Stimulated activated CD8-positive, alpha-beta memory T cell treated with anti-CD3 and anti-CD28 coated beads, Interleukin-7, amount 100 ng/mL, for 4 hours (primary cell): ENCODE results near the gene NR1H2.

Experiments
- DNase-seq, 2 donors: peaks; one replicate each; pipeline ENCODE4 v3.0.0-alpha.2; 2020; ENCODE audit warnings: low read depth in 2 of 2

Gene NR1H2

DNA sequence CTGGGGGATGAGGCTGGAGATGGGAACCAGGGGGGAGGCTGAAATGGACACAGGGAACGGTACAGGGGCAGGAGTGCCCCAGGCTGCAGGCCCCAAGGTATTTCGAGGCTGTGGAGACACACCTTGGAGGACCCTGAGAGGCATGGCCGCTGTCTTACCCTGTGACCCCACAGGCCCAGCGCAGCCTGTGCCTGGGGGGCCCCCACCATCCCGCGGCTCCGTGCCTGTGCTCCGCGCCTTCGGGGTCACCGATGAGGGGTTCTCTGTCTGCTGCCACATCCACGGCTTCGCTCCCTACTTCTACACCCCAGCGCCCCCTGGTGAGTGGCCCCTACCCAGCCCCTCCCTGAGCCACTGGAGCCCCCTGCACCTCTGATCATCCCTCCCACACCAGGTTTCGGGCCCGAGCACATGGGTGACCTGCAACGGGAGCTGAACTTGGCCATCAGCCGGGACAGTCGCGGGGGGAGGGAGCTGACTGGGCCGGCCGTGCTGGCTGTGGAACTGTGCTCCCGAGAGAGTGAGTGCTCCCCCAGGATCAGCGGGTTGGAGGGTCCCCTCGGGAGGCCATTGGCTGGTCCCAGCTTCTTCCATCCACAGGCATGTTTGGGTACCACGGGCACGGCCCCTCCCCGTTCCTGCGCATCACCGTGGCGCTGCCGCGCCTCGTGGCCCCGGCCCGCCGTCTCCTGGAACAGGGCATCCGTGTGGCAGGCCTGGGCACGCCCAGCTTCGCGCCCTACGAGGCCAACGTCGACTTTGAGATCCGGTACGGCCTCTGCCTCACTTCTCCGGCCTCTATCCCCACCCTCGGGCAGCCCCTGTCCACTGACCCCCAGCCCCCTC is 25.6 kb downstream of the NR1H2 start:
- no peak for DNase-seq

DNA sequence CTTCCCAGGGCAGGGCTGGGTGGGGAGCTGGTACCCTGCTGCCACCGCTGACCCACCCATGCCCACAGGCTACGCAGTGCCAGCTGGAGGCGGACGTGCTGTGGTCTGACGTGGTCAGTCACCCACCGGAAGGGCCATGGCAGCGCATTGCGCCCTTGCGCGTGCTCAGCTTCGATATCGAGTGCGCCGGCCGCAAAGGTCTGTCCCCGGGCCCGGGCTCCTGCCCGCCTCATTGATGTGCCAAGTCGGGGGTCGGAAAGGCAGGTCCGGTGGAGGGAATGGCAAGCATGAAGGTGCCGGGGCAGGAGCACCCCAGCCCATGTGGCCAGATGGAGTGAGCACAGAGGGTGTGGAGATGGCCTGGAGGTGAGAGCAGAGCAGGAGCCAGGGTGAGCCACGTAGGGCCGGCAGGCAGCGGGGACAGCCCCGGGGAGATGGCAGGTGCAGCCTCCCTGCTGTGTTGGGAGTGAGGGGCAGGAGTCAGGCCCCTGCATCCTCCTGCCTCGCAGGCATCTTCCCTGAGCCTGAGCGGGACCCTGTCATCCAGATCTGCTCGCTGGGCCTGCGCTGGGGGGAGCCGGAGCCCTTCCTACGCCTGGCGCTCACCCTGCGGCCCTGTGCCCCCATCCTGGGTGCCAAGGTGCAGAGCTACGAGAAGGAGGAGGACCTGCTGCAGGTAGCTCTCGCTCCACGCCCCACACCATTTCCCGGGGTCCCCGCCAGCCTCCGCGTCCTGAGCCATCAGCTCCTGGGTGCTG is 26.5 kb downstream of the NR1H2 start:
- no peak for DNase-seq

DNA sequence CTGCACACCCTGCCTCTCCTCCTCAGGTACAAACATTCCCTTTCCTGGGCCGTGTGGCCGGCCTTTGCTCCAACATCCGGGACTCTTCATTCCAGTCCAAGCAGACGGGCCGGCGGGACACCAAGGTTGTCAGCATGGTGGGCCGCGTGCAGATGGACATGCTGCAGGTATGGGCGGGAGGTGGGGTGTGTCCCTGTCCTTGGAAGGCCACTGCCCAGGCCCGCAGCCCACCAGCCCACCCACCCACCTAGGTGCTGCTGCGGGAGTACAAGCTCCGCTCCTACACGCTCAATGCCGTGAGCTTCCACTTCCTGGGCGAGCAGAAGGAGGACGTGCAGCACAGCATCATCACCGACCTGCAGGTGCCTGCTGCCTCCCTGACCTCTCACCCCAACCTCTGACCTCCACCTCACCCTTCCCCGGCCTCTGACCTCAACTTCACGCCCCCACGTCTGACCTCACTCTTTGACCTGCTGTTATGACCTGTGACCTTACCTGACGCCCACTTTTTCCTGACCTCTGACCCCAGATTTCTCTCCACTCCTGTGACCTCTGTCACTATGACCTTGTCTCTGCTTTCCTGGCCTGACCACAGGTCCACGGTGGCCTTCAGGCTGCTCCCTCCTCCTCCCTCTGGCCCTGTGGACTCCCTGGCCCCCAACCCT is 30.0 kb downstream of the NR1H2 start:
- no peak for DNase-seq

DNA sequence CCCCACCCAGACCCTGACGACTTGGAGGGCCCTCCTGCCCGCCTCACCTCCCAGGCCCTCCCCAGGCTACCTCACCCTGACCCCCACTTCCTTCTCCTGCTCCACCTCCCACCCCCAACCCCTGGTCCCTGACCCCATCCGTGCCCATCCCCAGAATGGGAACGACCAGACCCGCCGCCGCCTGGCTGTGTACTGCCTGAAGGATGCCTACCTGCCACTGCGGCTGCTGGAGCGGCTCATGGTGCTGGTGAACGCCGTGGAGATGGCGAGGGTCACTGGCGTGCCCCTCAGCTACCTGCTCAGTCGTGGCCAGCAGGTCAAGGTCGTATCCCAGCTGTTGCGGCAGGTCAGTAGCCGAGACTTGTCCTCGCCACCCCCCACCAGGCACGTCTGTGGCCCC is 30.6 kb downstream of the NR1H2 start:
- no peak for DNase-seq

DNA sequence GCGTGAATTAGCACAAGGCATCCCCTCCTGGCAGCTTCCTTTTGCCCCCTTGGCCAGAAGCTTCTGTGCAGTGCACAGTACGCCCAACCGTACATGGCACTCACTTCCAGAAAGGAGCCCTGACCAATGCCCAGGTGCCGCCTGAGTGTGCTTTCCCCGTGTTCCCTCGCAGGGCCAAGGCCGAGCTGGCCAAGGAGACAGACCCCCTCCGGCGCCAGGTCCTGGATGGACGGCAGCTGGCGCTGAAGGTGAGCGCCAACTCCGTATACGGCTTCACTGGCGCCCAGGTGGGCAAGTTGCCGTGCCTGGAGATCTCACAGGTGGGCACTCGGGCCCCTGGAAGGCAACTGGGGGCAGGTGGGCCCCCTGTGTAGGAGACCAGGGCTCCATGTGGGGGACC is 33.1 kb downstream of the NR1H2 start:
- DNase-seq: no peak

DNA sequence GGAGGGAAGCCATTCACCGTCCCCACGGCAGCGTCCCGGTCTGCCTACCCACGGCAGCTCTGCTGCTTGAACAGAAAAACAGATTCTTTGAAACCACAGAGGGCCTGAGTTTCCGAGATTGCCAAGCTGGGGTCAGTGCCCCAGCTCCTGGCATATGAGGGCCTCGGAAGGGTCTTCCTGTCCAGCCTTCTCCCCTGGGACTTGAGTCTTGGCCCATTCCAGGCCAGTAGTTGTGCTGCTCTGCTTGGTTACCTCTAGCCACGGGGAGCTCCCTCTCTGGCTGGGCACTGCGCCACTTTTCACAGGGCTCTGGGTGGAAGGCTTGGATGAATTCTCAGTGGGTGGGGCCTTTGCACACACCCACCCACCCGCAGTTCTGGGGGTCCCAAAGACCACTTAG is 33.9 kb downstream of the NR1H2 start:
- DNase-seq: no peak

DNA sequence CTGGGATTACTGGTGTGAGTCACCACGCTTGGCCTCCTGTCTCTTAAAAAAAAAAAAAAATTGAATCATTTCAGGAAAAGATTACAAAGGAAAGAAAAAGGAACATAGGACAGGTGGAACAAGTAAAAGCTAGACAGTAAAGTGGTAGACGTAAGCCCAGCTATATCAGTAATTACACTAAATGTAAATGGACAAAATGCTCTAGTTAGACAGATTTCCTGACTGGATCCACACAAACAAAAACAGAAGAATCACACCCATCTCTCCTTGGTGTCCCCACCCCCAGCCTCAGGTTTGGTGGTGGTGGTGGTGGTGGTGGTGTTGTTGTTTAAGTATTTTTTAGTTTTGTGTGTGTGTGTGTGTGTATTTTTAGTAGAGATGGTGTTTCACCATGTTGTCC is 36.2 kb downstream of the NR1H2 start:
- DNase-seq: no peak

DNA sequence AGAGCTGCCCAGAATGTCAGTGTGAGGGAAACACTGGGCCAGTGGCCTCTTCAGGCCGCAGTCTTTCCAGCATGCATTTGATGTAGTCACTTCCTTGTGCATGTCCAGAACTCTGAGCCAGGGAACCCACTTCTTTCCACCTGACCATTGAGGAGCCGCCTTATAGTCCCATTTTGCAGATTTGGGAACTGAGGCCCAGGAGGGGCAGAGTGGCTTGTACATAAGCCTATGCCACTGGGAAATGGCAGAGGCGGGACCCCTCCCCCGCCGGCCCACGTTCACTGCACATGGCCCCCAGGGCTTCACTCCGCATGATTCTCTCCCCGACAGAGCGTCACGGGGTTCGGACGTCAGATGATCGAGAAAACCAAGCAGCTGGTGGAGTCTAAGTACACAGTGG is 36.8 kb downstream of the NR1H2 start:
- DNase-seq: no peak

DNA sequence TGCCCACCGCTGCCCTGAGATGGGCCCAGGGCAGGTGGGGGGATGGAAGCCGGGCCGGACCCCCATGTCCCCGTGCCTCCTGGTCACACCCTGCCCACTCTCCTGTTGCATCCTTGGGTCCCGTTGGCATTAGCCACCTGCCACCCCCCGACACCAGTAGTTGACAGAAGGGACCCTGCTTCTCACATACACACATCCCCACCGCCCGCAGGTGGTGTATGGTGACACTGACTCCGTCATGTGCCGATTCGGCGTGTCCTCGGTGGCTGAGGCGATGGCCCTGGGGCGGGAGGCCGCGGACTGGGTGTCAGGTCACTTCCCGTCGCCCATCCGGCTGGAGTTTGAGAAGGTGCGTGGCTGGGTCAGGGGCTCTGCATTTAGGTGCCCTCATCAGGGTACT is 37.3 kb downstream of the NR1H2 start:
- no peak for DNase-seq

DNA sequence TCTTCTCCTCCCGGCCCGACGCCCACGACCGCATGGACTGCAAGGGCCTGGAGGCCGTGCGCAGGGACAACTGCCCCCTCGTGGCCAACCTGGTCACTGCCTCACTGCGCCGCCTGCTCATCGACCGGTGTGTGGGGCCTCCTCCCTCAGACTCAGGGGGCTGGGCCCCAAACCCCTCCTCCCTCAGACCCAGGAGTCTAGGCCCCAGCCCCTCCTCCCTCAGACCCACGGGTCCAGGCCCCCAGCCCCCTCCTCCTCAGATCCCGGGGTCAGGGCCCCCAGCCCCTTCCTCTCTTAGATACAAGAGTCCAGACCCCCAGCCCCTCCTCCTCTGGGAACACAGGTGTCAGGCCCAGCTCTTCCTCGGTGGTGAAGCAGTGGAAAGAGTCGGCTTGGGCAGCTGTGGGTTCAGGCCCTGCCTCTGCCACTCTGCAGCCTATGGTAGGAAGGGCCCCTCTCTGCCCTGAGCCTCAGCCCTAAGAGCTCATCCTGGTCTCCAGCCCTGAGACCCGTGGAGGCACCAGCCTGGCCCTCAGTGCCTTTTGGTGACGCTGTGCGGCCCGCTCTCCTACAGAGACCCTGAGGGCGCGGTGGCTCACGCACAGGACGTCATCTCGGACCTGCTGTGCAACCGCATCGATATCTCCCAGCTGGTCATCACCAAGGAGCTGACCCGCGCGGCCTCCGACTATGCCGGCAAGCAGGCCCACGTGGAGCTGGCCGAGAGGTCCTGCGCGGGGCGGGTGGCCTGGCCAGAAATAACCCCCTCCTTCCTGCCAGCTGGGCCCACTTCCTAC is 38.8 kb downstream of the NR1H2 start:
- DNase-seq: peak; percentile 53 to 62

DNA sequence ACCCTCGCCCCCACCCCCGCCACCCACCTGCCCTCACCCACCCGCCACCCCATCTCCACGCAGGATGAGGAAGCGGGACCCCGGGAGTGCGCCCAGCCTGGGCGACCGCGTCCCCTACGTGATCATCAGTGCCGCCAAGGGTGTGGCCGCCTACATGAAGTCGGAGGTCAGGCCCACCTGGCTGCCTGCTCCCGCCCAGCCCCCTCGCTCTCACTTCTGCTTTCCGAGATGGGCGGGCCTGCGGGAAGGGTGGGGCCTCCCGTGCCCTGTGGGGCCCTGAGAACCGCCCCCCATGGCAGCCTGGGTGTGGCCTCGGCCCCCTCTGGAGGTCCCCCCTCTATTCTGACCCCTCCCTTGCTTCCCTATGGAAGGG is 39.4 kb downstream of the NR1H2 start:
- DNase-seq: peak in 1 of 2 donors; percentile 15

DNA sequence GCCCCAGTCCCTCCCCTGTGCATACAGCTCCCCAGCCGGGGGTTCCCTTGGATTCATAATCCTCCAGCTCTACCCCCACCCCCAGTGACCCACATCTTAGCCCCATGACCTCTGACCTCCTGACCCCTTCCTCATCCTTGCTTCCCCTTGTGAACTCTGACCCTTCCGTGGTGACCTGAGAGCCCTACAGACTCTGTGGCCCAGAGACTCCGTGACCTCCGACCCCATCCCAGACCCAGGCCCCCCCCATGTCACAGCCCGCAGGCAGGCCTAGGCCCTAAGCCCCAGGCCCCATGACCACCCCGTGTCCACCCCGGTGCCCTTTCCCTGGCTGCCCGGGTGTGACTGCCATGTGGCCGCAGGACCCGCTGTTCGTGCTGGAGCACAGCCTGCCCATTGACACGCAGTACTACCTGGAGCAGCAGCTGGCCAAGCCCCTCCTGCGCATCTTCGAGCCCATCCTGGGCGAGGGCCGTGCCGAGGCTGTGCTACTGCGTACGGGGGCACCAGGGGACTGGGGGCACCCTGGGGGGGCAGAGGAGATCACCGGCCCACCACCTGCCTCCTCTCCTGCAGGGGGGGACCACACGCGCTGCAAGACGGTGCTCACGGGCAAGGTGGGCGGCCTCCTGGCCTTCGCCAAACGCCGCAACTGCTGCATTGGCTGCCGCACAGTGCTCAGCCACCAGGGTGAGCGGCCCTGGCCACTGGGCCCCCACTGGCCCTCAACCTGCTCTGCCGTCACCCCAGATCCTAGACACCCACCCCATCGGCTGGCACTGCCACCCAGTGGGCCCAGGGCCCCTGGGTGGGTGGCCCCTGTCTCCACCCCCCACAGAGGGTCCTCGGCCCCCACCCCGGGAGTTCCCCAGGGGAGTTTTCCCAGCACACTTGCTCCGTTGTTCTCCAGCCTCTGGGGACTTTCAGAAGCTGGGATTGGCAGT is 40.0 kb downstream of the NR1H2 start:
- no peak for DNase-seq

DNA sequence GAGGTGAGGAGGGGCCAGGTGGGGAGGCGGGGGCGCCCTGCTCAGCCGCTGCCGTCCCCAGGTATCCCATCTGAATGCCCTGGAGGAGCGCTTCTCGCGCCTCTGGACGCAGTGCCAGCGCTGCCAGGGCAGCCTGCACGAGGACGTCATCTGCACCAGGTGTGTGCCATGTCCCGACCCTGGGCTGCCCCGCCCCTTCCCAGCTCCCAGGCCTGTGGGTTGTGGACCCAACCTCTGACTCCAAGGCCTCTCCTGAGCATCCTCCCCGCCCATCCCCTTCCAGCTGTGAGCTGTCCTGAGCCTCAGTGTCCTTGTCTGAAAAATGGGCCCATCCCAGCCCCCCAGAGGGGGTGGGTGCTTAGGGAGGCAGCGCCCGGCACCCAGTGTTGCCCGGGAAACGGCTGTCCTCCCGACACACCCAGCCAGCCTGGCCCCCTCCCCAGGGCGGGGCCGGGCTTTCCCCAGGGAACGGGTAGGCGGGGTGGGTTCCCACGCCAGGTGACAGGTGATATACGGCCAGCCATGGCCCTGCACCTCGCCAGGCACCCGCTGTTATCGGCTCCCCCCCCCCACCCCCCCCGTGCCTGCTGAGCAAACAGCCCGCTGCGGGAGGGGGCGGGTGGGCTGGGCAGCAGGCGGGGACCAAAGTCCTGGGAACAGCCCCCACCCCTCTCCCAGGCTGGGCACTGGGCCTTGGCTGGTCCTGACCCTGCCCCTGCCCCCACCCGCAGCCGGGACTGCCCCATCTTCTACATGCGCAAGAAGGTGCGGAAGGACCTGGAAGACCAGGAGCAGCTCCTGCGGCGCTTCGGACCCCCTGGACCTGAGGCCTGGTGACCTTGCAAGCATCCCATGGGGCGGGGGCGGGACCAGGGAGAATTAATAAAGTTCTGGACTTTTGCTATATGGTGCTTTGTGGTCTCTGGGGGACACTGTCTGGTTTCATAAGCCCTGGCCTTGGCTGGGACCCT is 41.1 kb downstream of the NR1H2 start:
- DNase-seq: no peak

DNA sequence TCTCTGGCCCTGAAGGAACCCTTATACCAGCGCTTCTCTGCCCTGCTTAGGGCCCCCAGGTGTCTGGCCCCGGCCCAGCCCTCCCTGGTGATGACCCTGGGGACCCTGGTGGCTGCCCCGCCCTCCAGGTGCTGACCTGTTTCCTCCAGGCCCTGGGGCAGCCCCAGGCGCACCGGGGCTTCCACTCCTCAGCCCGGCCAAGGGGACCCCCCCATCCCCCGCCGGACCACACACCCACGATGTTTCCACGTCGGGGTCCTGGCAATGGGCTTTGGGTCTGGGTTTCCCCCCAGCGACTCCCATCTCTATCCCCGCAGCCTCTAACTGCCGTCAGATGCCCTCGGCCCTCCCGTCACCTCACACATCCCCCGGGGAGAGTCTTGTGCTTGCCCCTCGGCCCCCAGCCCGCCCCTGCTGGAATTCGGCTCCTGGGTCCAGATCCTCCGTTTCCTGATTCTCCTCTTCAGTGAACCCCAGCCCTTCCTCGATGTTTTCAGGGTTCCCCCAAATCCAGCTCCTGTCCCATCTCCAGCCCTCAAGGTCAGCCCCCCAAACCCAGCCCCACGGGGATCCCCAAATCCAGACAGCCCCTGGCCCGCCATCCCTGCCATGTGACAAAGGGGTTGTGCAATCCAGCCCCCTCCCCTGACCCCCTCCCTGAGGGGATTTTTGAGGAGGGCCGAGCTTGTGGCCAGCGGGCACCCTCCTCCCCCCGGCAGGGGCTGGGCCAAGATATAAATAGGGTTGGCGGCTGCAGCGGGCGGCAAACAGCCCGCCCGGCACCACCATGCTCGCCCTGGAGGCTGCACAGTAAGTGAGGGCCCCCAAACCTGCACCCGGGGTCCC is 42.1 kb downstream of the NR1H2 start, which contains the start of gene SPIB:
Gene SPIB (plus strand): TSS at position 763 of the 846 bp plus-strand sequence. CDS start 25 bp downstream, at position 788.
- DNase-seq: no peak

DNA sequence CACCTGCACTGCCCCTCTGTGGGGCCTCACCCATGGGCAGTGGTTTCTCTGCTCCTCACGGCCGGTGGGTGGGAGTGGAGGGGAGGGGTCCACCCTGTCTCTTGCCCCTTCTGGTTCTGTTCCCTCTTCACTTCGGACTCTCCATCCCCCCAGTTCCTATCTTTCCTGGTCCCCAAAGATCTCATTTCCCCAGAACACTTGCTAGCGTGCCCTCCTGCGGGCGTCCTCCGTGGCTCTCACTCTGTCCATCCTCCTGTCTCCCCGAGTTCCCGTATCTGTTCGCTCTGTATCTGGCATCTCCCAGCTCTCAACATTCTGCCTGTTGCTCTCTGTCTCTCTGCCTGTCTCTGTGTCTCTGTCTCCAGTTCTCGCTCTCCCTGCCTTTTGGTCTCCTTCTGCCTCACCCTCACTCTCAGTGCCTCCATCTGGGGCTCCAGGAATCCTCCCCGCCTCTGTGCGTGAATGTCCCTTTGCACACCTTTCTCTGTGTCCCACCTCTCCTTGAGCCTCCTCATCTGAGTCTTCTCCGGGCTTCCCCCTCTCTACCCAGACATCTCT is 42.8 kb downstream of the NR1H2 start:
- no peak for DNase-seq

DNA sequence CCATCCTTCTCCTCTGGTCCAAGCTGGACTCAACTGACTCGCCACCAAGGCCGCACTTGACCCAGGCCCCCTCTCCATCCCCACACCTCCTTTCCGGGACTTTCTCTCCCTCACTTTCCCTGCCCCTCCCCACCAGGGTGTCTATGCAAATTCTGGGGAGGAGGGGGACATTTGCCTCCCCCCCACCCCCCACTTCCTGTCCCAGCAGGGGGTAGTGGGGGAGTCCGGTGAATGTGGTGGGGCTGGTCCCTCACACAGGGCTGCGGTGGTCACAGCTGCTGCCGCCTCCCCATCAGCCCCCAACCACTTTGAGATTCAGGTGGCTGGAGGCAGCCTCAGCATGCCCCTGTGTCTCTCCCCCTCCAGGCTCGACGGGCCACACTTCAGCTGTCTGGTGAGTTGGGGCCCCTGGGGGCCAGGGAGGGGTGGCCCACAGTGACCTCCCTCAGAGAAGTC is 43.4 kb downstream of the NR1H2 start:
- DNase-seq: no peak

DNA sequence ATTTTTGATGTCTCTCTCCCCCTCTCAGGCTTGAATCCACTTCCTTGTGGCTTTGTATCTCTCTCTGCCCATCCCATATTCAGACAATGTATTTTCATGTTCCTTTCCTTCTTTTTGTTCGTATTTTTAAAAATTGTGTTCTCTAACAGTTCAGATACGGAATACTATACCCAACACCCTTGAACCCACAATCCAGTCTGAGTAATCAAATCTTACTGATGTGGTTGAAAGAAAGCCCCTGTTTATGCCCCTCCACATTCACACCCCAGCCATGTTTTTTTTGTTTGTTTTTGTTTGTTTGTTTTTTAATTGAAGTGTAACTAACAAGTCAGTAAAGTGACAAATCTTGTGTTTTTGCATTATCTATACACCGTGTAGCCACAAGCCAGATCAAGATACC is 43.9 kb downstream of the NR1H2 start:
- DNase-seq: no peak

DNA sequence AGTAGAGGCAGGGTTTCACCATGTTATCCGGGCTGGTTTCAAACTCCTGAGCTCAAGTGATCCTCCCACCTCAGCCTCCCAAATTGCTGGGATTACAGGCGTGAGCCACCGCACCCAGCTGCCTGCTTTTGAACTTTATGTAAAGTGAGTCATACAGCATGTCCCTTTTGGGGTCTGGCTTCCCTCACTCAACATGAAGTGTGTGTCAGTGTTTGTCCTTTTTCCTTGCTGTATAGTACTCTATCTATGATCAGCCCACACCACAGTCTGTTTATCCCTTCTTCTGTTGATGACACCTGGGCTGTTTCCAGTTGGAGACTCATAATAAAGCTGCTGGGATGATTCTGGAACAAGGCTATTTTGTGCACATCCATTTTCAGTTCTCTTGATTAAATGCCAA is 44.6 kb downstream of the NR1H2 start:
- DNase-seq: no peak
